Pons (tissue), 1 donor: ENCODE results near the gene SFXN5.

Experiments used
- DNase-seq: peaks from one replicate; pipeline ENCODE4 v3.0.0-alpha.2; 2016; ENCODE audit warnings: low spot score

Gene SFXN5

DNA sequence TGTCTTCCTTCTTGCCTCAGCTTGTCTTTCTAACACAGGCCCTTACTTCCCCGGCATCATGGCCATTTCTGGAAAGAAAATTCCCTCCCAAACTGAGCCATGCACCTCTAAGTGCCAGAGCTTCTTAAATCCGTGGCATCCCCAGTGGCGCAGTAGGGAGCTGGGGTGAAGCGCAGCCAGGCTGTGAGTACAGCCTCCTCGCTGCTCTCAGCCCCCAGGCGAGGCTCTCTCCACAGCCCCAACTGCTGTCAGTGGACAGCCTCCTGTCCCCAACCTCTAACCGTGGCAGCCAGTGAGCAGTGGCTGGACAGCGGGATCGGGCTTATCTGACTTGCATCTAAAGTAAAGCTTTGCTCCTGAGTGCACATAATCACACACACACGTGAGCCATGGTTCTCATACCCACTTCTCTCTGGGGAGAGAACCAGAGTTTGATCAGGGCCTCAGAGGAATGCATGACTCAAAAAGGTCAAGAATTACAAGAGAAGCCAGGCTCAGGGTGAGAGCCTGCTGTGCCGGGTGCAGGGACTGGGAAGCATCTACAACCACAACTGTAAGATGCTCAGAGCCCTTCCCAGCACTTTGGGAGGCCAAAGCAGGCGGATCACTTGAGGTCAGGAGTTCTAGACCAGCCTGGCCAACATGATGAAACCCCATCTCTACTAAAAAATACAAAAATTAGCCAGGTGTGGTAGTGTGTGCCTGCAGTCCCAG lies 50.7 kb downstream of the SFXN5 start:
- DNase-seq = no peak

DNA sequence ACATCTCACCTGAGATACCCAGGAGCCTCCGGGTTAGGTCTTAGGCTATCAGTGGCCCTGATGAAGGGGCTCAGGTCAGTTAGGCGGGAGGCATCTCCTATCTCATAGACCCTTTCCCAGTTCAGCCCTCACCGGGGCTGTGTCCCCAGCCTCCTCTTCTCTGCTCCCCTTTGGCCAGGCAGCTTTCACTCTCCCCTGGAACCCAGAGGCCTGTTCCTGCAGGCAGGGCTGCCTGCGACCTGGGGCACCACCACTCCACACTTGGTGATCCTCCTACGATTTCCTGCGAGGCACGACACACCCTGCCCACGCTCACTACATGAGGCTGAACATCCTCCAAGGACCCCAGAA lies 51.2 kb downstream of the SFXN5 start:
- no peak for DNase-seq

DNA sequence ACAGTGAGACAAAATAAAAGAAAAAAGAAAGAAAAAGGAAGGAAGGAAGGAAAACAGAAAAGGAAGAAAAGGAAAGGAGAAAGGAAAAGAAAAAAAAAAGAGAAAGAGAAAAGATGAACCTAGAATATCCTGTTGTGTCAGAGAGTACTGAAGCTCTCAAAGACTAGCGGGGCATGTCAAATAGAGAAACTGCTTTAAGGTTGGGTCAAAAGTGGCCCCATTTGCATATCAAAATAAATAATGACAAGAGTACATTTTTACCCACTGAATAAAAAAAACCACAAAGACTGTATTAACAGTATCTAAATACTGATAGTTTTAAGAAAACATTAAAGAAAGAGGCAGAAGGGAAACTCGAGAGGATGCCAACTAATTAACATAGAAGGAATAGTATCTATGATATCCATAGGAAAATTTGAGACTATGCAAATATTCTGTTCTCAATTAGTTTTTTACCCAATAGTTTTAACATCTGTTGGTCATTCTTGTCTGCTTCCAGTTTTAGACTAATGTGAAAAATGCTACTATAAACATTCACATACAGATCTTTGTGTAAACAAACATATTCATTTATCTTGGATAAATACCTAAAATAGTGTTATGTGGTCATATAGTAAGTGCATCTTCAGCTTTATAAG lies 53.2 kb downstream of the SFXN5 start:
- DNase-seq = no peak

DNA sequence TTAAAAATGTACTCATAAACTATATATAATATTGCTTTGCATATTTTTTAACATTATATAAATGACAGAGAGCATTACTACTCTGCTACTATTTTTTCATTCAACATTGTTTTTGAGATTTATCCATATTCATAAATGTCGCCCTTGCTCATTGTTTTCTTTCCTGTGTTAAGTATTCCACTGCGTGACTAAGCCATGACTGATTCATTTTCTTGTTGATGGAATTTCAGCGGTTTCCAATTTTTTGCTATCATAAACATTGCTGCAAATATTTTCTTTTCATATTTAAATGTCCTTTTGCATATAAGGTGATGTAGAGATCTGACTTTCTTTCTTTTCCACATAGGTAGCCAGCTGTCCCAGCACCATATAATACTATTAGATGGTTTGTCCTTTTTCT lies 57.6 kb downstream of the SFXN5 start:
- DNase-seq = no peak

DNA sequence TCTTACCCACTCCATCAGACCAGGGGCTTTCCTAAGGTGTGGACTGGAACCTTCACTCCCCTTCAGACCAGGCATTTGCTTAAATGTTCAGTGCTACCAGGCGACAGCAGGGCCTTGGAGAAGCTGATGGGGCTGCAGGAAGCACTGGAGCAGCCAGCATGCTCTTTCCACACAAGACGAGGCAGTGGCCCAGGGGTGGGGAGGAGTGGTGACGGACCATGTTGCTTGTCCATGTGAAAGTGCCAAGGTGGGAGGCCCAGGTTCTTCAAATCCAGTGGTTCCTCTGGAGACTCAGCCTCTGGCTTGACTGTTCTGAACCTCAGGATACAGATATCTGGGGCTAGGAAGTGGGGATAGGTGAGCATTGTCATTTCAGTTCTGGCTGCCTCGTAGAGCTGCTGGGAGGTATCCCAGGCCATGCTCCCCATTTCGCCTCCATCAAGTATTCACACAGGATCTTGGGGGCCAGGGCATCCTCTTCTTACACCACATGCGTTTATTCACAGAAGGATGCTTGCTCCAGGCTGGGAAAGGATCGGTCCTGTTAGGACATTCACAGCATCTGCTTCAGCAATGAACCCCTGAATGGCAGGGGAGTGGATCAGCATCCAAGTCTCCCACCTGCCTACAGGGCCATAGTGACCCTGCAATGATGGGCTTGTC lies 62.2 kb downstream of the SFXN5 start:
- no peak for DNase-seq

DNA sequence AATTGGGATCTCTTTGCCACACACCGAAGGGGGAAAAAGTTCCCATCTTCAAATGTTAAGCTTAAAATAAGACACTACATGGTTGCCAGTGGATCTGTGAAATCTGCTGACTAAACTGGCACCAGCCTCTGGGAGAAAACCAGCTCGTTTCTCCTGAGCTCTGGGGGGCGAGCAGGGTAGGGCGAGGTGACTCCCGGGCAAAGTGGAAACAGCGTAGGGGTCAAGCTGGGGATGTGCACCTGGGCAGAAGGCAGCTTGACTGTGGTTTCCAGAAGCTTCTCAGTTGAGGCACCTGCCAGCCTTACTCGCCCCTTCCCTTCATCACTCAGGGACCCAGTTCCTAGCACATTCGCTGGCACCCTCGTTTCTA lies 62.8 kb downstream of the SFXN5 start:
- DNase-seq = no peak

DNA sequence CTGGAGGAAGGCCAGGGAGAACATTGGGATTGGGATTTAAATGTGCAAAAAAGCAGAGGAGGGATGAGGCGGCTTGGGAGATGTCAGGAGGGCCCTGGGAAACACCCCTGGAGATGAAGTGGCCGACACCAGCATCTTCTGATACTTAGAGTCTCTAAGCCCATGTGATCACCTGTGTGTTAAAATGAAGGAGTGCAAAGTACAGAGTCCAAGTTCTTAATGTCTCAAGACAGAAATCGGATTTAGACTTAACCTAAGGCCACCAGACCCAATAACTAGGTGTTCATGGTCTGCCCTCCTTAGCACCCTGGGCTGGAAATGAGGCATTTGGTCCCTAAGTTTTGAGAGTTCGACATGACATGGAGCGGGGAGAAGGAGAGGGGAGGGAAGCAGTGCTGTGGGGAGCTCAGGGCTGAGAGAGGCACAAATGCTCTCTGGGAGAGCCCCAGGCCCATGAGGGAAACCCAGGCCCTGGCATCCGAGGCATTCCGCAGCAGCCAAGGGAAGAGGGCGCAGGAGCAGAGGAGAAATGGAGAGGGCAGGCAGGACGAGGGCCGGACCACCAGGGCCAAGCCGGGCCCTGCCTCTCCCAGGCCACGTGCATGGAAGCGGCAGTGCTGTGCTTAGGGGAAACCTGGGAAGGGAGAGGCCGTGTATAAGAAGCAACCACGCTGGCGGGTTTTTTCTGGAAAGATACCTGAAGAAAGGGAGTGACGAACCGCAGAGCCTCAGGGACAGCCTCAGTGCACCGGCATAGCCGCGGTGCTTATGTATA lies 63.3 kb downstream of the SFXN5 start:
- DNase-seq = no peak

DNA sequence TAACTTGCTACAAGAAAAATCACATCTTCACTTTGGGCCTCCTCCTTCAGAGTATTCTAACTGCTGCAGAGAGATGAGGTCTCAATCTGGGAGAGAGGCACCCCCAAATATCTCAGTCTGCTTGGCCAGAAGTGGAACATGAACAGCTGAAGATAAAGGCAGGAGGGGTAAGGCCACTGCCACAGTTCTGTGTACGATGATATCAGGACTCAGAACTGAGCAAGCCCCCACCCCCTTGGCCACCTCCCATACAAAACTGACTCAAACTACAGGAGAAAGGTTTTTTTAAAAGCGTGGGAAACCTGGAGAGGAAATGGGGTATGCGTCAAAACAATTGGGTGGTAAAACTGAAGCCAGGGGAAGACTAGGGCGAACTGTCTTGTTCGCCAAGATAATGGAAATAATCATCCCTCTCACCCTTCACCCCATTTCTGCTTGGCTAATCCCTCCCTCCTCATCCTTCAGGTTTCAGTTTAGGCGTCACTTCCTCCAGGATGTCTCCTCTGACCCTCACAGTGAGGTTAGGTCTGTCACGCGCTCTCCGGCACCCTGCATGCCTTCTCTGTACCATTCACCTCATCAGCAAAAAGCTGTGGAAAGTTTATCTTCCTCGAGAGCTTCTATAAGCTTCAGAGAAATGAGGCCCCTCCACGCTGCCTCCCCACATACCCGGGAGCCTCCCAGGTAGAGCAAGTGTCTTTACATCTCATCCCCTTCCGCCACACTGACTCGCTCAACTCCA lies 64.4 kb downstream of the SFXN5 start:
- no peak for DNase-seq

DNA sequence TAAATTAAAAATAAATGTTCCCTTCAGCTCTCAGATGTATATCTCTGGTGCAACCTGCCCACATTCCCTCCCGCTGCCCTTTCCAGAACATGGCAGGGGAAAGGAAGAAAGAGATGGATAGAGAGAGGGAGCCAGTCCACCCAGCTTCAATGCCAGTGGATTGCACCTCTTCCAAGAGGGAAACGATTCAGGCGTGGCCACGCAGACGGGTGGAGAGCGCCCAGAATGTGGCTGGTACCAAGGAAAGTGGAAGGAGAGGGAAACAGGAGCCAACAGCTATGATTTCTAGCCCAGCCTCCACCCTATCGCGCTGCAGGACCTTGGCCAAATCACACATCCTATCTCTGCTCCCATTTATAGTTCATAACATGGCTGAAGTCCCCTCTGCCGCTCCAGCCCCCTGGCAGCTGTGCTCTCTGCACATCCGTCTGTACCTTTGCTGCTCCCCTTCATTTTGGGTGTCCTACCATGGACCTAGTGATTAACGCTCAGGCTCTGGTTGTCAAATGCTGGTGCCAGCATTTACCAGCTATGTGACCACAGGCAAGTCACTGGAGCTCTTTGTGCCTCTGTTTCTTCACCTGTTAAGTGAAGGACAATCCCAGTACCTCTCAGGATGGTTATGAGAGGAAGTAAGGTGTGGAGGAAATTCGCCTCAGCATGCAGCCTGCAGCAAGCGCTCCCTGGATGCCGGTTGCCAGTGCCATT lies 66.5 kb downstream of the SFXN5 start:
- DNase-seq = no peak

DNA sequence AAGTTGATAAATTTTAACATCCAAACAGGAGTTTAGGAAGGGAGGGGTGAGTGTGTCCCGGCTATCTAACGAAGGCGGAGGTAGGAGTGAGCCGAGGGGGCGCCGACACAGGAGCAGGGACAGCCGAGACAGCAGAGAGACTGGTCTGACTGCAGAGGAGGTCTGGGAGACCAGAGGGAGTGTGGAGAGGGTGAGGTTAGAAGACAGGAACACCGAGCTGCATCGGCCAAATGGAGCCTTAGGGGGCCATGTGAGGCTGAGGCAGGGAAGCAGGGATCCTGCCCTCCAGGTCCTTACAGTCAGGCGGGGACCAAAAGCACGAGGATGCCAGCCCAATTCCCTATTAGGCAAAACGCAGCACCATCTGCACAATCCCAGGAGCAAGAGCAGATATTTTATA lies 67.0 kb downstream of the SFXN5 start:
- DNase-seq = no peak

DNA sequence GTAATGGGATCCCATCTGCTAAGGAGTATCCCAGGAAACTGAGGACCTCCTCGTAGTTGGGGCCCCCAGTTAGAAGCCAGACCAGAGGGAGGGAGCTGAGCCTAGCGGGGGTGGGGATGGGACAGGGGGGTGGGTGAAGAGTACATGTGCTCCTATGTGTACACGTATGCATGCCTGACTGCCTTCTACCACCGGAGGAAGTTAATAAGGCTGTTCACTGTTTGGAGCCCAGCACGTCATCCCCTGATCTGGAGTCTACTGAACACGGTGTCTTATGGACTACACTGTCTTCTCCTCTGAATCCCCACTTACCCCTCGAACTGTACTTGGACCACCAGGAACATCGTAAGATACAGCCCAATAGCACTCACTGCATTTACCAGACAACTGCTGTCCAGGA lies 68.5 kb downstream of the SFXN5 start:
- no peak for DNase-seq

DNA sequence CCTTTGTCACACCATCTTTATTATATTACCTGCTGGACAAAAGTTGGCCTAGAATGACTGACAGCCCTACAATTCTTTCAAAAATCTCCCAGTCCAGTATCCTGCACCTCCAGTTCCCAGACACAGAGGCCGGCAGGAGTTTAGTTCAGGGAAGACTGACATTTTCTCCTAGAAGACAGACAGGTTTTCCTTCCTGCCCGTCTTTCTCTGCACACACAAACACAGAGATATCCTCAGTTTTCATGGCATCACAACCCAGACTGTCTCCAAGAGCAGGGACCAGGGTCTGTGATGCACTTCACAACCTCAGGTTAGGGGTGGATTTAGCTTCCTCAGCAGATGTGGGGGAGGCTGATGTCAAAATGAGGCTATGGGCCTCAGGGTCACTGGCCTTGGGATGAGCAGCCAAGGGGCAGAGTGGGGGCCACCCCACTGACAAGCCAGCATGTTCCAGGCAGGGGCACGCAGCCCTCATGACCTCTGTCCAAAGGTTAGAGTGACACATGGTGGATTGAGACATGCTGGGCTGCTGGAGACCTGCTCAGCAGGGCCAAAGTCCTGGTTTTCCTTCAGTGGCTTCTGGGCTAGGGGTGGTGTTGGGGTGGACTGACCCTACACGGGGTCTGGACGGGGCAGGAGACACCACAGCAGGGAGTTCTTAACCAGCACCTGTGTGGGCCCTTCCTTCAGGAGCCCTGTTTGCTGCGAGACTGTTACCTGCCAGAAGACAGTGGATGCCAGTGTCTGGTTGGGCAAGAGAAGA lies 70.5 kb downstream of the SFXN5 start:
- DNase-seq = no peak

DNA sequence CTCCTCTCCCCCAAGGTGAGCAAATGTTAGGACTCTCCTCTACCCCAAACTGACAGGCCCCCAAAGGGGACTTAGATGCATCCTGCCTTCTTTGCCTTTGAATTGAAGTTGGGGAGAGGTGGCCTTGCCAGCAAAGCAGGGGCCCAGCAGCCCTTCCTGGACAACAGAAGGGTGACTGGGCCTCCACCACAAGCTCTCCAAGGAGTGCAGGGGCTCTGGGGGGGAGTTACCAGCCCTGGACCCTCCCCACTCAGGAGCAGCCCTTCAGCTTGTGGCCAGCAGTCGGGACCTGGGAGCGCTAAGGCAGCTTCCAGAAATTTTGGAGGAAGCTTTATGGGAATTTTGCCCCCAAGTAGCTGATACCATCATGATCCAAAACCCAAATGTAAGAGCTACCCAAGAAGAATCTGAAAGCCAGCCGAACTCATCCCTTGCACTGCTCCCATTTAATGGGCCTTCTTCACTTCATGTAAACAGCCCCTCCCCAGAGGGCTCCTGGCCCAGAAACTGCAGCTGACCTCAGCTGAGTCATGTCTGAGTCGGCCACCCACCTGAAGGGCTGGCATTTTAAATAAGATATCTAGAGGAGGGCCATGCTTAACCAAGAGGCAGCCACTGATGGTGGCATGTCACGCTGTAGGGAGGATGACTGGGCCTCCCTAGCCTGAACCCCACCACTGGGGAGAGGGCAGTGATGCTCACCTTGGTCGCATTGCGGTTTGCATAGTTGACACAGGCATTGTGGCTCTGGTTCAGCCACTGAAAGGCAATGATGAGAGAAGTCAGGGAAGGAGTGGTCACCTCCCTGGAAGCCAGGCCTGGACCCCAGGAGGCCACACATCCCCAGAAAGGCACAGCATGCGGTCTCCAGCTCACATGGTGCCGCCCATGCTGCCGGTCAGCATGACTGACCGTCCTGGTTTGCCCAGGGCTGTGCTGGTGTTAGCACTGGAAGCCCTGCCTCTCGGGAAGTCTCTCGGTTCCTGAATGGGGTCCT lies 71.5 kb downstream of the SFXN5 start:
- no peak for DNase-seq

DNA sequence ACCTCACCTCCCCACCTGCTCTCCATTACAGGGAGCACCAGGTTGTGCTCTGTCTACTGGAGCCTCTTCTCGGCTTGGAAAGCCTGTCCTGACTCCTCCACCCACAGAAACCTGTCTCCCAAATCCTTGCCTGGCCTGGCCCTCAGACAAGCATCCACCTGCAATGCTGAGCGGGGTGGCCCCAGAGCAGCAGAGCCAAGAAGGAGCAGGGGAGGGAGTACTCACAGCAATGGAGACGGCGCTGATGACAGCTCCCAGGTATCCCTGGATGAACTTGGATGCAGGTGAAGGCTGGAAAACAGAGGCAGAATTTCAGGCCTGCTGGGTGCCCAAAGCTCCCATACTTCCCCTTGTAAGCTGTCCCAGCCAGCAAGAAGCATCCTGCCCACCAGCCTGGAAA lies 72.8 kb downstream of the SFXN5 start:
- DNase-seq = no peak

DNA sequence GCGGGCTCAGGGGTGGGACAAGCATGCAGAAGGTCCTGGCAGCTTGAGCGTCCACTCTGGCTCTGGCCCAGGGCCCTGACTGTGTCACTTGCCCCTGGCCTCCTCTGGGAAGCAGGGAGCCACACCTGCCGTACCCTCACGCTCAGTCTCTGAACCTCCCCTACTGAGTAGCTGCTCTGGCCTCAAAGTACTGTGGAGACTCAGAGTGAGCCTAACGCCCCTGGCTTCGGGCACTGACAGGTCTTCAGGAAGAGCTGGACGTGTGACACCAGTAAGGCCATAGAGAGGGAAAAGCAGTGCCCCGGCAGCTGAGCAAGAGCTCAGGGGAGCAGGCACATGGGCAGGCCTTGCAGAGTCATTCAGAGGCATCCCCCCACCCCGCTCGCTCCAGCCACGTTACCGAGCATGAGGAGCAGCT lies 73.3 kb downstream of the SFXN5 start:
- DNase-seq = no peak

DNA sequence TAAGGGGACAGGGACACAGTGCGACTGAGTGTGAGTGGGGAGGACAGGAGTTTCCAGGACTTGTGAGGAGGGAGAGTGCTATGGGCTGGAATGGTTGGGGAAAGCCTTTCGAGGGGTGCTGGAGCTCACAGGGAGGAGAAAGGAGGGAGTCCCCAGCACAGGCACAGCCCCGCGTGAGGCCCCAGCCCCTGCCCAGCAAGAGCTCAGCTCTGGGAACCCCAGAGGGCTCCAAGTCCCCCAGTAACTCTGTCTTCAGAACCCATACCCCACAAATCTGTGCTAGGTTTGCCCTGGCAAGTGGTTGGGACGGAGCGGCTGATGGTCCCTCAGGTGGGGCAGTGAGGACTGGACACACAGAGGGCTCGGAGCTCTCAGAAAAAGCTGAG lies 75.4 kb downstream of the SFXN5 start:
- no peak for DNase-seq

DNA sequence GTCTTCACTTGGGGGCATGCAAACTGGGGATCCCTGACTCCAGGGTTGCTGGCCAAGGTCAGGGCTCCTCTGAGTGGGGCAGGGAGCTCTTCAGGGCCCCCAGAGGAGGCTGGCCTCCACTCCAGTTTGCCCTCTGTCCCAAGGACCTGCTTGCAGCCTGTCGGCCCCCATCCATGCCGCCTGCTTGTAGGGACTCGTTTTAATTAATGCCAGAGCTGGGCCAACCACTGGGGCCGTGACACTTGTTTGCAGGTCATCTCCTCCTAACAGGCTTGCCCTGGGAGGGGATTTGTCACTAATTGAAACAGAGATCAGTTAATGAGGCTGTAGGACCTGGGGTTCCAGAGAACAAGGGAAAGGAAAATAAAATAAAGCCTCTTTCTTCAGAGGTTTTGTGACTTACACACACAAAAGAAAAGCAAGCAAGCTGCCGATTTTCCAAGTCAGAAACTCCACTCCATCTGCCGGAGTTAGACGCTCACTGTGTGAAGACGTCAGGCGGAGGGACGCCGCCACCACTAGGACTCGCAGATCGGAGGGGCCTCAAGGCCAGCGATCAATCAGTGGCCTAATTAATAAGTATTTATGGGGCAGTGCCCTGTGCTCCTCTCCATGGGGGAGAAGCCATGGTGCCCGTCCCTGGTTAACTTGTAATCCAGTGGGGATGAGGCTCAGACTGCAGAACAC lies 75.9 kb downstream of the SFXN5 start:
- DNase-seq = no peak

DNA sequence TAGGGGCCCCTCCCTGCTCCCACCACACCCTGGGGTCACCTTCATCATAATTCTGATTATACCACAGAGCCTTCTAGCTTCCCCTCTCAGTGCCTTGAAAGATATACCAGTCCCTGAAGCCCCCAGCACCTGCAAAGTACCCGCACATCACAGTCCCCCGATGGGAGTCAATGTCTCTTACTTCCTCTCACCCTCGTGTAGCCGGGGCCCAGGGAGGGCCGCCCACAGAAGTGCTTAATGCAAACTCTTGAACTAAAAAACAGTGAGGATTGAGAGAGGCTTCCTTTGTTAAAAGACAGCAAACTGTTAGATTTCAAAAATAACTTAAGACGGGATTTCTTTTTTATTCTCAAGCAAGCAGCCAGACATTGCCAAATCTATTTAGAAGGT lies 76.5 kb downstream of the SFXN5 start:
- no peak for DNase-seq
